NT2/D1 (cell line): ENCODE measurements around the gene TRIM46.

Experiments used
- YY1 ChIP-seq: IDR thresholded peaks from 2 replicates; pipeline ENCODE4 v1.6.1; 2011; ENCODE audit not compliant: insufficient read length, insufficient read depth
- ZNF274 ChIP-seq: IDR thresholded peaks from 2 replicates; pipeline ENCODE4 v1.6.1; 2011; ENCODE audit warnings: mild to moderate bottlenecking, low read depth, low read length

- no peak for TF ChIP-seq YY1
- TF ChIP-seq ZNF274 = no peak
Measured at GRCh38 chr1:155191904-155192303, 18.3 kb downstream of the TRIM46 start.
